NCI-H2196 (cell line): ENCODE results near the gene ENTHD1.

Source experiments
- DNase-seq: peaks from one replicate; lab custom pipeline; 2025; ENCODE audit not compliant: unreplicated experiment; lab: John Stamatoyannopoulos, UW

The ENTHD1 gene

DNA sequence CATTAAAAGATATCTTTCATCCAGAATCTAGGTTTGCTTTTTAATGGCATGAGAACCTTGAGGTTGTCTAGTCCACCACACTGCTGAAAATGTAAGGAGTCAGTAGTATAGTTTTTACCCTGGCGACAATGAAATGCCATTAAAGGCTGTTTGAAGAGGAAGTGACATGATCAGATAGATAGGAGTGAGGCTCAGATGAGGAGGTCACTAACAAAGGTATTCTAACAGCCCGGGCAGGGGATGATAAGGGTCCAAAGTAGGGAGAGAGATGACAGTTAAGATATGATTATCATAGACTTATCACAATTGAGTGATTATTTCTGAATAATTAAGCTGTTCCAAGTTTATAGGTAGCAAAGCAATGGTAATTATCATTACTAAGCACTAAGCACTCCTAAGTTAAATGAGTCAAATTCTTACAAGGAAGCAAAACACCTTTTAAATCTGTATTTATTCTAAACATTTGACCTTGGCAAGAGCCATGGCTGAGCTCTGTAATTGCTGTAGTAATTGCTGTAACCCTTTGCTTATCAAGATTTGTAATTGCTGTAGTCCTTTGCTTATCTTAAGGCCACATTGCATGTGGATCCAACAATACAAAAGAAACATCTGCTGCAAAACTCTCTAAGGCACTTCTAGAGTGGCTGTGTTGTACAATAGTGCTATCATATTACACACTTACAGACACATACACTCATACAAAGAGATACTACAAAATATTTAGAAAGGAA is 92.6 kb downstream of the ENTHD1 start:
- peak; percentile 70 for DNase-seq

DNA sequence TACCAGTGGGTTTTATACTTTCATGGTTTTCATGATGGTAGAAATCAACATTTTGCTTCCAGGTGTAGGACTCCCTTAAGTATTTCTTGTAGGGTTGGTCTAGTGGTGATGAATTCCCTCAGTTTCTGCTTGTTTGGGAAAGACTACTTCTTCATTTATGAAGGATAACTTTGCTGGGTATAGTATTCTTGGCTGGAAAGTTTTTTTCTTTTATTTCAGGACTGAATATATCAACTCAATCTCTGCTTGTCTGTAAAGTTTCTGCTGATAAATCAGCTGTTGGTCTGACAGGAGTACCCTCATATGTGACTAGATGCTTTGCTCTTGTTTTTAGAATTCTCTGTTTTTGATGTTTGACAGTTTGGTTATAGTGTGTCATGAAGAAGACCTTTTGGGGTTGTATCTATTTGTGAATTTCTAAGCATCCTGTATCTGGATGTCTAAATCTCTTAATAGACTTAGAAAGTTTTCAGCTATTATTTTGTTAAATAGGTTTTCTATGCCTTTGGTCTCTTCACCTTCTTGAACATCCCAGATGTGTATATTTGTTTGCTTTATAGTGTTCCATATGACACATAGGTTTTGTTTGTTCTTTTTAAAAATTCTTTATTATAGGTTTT is 95.9 kb downstream of the ENTHD1 start:
- DNase-seq, result no peak

DNA sequence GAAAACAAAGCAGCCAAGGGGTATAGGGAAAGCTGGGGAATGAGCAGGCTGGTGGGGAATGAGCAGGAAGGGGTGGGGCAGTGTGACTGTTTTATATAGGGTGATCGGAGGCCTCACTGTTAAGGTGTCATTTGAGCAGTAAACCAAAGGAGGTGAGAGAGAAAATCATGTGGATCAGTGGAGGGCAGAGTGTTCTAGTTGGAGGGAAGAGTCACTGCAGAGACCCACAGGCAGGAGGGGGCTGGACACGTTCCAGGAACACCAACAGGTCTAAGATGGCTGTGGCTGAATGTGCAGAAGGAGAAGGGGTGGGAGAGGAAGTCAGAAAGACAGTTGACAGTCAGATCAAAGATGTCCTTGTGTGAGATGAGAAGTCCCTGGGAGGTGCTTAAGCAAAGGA is 103.8 kb downstream of the ENTHD1 start:
- DNase-seq, result no peak

DNA sequence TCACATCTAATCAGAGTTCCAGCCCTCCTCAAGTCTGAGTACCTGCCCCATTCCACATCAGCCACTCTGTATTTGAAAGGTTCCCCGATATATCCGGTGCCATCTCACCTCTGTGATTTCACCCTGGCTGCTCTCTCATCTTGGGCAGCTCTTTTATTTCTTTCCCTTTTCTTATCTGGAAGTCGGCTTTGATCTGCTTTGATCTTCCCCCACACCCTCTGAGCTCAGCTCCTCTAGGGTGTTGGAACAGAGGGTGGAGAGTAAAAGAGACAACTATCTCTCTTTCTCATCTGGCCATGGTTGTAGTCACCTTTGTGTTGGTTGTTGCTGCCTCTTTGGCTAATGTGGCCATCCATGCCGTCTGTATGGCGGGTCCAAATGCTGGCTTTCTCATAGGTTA is 108.3 kb downstream of the ENTHD1 start:
- DNase-seq, result no peak

DNA sequence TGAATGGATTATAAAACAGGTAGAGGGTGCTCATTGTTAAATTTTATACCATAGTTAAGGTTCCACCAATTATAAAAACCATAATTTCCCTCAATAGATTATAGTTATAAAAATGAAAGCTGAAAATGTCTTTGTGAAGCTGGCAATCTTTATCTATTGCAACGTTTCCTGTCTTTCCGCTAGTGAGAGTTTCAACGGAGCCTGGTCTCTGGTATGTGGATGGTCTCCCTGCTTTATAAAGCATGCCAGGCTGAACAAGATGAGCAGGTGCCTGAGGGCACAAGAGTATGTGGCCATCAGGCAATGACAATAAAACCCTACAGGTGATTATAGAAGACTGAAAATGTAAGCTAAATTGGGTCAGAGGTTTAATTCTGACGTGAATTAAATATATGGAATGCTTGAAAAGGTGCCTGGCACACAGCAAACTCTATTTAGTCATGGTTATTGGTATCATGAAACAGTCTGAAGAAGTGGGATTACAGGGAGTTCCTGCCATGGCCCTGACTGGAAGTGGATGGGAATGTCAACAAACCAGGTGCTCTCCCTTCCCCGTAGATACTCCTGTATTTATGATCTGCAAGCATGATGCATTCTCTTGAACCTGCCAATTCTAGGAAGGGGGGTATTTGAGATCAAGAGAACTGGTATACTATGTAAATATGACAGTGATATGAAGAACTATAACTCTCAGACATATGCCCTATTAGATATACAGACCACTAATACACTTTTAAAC is 115.7 kb downstream of the ENTHD1 start:
- no peak for DNase-seq

DNA sequence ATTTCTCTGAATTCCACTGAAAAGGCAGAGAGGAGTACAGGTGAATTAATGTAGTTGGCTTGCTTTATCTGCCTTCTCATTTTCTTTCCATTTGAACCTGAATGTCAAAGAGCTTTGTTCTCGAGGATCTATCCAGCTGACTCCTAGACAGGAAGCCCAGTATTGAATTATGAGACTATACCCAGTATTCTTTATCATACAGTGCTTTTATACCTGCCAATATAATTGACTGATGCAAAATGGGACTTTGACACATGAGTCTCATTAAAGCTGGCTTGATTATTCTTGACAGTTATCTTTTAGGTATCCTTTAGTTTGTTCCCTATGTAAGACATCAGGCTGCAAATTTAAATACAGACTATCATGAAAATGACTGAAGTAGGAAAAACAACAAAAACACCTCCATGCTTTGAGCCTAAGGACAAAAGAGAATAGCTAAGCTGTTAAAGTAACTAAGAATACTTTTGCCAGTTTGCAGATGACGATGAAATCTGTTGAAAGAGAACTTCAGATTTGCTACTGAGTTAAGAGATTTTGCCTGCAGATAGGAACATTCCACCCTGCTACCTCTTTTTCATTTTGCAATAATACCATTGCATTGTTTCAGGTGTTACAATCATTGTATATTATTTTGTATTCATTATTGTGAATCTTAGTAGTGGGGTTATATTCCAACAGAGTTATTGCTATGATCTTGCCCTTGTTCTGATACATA is 117.1 kb downstream of the ENTHD1 start:
- no peak for DNase-seq

DNA sequence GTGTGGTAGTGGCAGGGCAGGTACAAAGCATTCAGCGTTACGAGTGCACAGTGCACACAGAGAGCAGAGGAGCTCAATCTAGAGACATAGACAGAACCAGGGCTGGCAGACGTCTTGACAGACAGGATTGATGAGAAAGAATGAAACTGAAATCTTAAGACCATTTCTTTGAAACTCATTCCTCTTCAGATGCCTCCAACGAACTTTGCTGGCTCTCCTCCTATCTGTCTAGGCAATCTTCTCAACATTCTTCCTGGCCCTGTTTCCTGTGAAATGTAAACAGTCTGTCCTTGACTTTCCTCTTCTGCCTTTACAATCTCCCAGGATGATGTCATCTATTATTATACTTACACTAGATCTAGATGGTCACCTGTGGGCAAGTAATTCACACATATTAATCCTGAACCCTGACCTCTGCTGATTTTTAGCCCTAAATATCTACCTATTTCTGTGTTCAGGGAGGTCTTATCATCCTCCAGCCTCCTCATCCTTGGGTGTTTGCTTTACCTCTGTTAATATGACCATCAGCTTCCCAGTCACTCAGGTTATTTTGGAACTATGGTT is 119.5 kb downstream of the ENTHD1 start:
- peak; percentile 15 for DNase-seq

DNA sequence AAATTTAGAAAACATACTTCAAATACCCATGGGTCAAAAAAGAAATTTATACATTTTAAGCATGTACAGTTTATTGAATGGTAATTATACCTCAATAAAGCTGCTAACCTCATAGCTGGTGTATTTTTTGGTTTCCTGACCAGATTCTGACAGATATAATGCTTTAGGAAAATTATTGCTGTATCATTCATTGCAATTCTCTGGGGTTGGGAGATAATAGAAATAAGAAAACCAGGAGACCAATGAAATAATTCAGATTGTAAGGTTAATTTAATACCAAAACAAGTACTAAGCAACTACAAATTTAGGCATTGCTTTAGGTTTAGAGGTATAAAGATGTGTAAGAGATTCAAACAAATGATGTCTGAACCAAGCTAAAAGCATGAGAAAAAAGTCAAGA is 120.1 kb downstream of the ENTHD1 start:
- no peak for DNase-seq

DNA sequence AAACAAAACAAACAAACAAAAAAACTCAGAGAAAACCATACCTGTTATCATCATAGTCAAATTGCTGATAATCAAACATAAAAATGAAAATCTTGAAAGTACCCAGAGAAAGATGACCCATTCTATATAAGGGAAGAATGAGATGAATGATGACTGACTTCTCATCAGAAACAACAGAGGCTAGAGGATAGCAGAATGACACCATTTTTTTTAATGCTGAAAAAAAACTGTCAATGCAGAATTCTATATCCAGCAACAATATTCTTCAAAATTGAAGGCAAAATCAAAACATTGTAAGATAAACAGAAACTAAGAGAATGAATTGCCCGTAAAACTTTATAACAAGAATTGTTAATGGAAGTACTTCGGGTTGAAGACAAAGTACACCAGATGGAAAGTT is 122.1 kb downstream of the ENTHD1 start:
- DNase-seq, result no peak

DNA sequence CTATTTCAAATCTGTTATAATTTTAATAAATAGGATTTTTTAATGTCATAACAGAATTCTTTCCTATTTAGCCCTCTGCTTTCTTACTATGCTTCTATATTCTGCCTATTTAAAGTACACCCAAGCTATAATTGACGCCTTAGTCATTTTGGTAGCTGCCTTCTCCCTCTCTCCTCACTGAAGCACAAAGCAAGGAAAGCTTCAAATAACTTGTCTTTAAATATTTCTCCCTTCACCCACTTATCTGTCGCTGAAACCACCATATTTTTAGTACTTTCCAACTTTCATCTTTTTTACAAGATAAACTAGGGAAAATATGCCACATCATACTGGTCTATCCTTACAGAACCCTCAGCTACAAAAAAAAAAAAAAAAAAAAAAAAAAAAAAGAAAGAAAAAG is 127.9 kb downstream of the ENTHD1 start:
- DNase-seq, result no peak

DNA sequence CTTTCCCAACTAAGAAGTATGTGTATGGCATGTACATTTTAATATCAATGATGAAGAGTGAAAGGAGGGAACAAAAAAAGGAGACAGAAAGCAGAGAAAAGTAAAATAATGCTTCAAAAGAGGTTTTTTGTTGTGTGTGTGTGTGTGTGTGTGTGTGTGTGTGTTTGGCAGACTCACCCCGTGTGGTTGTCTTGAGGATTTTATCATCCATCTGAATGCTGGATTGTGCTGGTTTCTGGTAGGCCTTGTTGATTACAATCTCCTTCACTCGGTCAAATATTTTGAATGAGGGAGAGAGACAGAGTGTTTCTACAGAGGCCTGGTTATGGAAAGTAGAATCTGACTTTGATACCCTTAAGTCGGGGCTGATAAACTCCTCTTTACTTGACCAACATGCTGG is 128.5 kb downstream of the ENTHD1 start:
- no peak for DNase-seq

DNA sequence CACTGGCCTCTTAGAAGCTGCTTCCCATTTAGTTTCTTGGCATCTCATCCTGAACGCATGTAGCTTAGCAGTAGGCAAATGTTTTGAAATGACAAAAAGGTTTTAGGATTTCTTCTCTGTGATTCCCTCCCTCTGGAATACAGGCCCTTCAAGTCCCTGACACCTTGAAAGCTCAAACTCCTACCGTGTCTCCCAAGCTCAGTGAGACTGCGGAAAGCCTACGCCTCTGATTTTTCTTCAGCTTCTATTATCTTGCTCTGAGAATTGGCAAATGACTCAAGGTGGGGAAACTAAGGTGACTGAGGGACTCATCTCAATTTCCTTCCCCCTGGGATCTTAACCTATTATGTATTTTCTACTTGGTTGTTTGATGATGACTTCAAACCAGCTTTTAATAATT is 130.3 kb downstream of the ENTHD1 start:
- no peak for DNase-seq

DNA sequence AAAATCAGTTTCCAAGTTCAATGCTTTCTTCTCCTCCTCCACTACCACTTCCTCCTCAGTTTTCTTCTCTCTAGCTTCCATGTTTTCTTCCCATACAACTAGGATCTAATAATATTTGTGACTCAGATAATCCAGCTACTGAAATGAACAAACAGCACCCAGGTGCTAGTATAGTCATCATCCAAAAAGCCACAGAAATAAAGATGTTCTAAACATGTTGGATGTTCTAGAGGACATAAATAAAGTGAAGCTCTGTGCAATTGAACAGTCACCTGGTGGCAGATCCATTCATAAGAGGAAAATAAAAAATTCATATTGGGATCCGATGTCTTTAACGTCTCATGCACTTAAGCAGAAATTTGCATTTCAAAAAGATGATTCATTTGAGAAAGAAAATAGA is 142.8 kb downstream of the ENTHD1 start:
- DNase-seq, result no peak

DNA sequence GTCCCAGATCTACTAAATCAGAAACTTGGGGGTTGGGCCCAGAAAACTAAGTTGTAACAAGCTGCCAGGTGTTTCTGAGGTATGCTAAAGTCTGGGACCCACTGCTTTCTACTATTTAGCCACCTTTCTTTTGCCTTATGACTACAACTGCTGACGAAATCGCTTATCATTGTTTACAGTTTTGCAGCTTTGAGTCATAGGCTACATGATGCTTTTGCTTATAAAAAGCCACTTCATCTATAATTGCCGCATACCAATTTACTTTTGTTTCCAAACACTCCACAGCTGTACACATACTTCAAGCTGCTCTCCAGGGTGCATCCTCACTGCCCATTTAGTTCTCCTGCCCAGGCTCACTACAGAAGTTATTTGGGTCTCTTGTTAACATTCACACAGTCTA is 144.7 kb downstream of the ENTHD1 start:
- peak; percentile 68 for DNase-seq

DNA sequence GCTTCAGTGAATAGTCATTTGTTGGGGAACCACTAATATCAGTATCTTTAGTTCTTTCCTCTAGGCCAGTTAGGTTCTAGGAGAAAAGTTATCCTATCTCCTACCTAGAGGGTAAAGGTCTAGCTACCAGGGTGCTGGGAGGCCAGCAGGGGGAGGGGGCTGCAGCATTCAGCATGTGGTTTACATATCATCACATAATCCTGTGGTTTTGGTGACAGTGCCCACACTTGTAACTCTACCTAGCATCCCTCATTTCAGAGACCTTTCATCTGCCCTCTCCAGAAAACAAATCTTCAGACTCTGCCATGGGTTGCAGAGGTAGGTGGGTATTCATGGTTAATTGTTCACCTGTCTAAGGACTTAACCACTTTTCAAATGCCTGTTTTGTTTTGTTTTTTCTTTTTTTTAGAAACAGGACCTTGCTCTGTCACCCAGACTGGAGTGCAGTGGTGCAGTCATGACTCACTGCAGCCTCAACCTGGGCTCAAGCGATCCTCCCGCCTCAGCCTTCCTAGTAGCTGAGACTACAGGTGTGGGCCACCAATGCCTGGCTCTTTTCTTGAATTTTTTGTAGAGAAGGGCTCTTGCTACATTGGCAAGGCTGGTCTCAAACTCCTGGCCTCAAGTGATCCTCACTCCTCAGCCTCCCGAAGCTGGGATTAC is 146.8 kb downstream of the ENTHD1 start:
- no peak for DNase-seq

DNA sequence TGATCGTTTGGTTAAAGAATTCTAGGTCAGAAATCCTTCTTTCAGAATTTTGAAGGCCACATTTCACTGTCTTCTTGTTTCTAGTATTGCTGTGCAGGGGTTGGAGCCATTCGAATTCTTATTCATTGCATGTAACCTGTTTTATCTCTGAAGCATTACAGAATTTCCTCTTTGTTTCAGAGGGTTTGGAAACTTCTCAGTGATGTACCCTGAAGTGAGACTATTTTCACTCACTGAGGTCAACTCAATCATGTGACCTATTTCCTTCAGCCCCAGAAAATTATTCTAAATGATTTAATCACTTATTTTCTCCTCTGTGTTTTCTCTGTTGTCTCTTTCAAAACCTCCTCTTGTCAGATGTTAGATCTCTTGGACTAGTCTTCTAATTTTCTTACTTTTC is 147.8 kb downstream of the ENTHD1 start:
- DNase-seq, result no peak

DNA sequence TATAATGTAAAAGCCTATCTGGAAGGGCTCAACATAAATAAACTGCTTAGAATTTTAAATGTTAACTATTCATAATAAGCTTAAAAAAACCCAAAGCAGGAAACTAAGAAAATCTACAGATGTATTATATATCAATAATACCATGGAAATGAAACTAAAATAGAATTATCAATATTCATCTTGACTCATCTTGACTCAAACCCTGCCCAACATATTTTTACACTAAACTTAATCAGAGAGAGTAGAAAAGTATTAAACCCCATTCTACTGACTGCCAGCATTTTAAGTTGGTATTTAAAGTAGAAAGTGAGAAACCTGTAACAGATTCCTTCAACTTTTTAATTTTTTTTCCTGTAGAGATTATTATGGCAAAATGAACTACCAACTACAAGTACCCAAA is 149.2 kb downstream of the ENTHD1 start:
- no peak for DNase-seq

DNA sequence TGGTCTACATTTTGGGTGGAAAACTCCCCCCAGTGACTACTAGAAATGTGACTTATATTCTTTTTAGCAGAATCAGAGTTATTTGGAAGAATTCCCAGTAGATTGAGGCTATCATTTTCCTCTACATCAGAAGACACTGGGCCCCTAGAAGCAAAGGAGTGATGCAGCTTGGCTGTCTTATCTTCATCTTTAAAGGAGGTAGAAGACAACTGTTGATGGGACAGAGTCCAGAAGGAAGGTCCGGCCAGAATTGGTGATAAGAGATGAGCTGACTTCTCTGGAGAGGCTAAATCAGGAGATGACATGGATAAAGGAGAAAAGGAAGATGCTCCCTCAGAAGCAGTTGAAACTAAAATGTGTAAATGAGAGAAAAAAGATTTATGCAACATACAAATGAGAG is 149.6 kb downstream of the ENTHD1 start:
- no peak for DNase-seq

DNA sequence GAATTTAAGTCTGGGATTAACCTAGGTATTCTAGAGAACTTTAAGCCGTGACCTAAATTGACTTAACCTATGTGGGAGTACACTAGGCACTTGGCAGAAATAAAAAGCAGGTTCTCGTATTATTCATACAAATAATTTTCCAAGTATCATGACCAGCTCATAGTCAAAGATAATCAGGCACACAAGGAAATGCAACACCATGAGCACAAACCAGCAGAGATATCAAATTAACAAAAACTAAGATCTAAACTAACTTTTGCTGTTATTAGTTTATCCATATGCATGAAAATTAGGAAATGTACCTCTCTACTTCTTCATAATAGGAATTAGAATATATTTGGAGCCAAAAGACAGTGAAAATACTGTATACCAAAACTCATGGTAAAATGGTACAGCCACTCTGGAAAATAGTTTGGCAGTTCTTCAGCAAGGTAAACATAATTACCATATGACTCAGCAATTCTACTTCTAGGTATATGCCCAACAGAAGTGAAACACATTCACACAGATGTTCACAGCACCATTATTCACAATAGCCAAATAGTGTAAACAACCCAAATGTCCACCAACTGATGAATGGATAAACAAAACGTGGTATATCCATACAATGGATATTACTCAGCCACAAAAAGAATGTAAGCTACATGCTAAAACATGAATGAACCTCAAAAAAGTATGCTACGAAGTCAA is 154.1 kb downstream of the ENTHD1 start:
- DNase-seq, result no peak

DNA sequence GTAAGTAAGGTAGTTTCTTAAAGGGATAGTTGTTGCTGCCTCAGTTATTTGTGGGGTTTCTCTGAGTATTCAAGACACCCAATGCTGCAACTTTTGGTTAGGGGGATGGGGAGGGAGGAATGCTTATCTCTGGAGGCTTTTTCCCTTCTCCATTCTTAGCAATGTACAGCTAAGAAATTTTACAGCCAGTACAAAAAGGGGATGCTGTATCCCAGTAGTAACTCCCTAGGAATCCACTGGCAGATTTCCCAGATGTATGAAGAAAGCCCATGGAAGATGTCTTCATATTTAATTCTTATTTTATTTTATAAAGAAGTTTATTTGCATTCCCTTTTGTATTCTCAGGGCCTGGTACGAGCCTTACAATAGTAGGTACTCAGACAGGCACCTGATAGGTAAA is 154.8 kb downstream of the ENTHD1 start:
- DNase-seq, result no peak
